SH-SY5Y (cell line): Measurements from ENCODE around the gene CHAC1.

ENCODE experiments used
- GATA2 ChIP-seq: IDR thresholded peaks from 2 replicates; pipeline ENCODE4 v1.6.1; 2011; ENCODE audit warnings: mild to moderate bottlenecking, low read depth, low read length
- GATA3 ChIP-seq: IDR thresholded peaks from 2 replicates; pipeline ENCODE4 v1.6.1; 2011; ENCODE audit warnings: low read depth, mild to moderate bottlenecking, low read length, moderate library complexity

DNA sequence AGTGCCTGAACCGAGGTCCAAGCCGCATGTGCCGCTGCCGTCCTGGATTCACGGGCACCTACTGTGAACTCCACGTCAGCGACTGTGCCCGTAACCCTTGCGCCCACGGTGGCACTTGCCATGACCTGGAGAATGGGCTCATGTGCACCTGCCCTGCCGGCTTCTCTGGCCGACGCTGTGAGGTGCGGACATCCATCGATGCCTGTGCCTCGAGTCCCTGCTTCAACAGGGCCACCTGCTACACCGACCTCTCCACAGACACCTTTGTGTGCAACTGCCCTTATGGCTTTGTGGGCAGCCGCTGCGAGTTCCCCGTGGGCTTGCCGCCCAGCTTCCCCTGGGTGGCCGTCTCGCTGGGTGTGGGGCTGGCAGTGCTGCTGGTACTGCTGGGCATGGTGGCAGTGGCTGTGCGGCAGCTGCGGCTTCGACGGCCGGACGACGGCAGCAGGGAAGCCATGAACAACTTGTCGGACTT lies 17.0 kb upstream of the CHAC1 start:
- no peak for TF ChIP-seq GATA3
- no peak for TF ChIP-seq GATA2
